T-cell (primary cell): ENCODE results near the gene FKTN. TPM values are rescaled to one million over a fixed set of nuclear protein-coding genes. Genes with fewer than 3 reads are reported as not detected.

ENCODE experiments used
- ATAC-seq, 4 experiments: fragments of 200-7000 bp in 3 of 4; fragments of 150-1000 bp in 1 of 4; cut with Tn5 transposase; replicated peaks in 1 of 4; 1 replicate in 3 of 4; 2 replicates in 1 of 4; pipeline ENCODE4 v1.10.0; 2021; ENCODE audit warnings: moderate library complexity in 3 of 4, mild to moderate bottlenecking in 2 of 4, moderate number of reproducible peaks in 1 of 4
- CTCF ChIA-PET, 2 donors: fragments of 300-600 bp; sonication (Branson Sonifier 250); formaldehyde crosslinking; loops; one replicate each; lab custom pipeline; 2022; ENCODE audit warnings: antibody characterized with exemption in 2 of 2; lab: Charles Lee
- POLR2A ChIA-PET, 2 donors: fragments of 300-600 bp; sonication (Branson Sonifier 250); formaldehyde crosslinking; loops; one replicate each; lab custom pipeline; 2022; ENCODE audit warnings: antibody characterized with exemption in 2 of 2; lab: Charles Lee
- DNase-seq, 35 experiments: peaks; one replicate each; pipeline versions ENCODE4 v3.0.0 to v3.0.0-alpha.2; 2013 to 2023
- H3K27ac ChIP-seq: one replicate; pipeline ENCODE4 v1.5.1; 2013; ENCODE audit warnings: low read length
- H3K27me3 ChIP-seq, 2 experiments: replicated peaks in 1 of 2; 1 replicate in 1 of 2; 2 replicates in 1 of 2; pipeline versions ENCODE4 v1.6.1 to v1.7.0; 2013; ENCODE audit warnings: low read length in 1 of 2, mixed read lengths in 1 of 2; ENCODE audit not compliant: control insufficient read depth in 2 of 2, insufficient read depth in 2 of 2; ENCODE audit errors: extremely low read depth in 1 of 2
- H3K36me3 ChIP-seq, 2 donors: 1 replicate in 1 of 2; 2 replicates in 1 of 2; pipeline versions ENCODE4 v1.6.1 to v1.7.0; 2013; ENCODE audit warnings: low read length in 1 of 2; ENCODE audit not compliant: control insufficient read depth in 2 of 2, insufficient read depth in 1 of 2; ENCODE audit errors: extremely low read depth in 1 of 2
- H3K4me1 ChIP-seq, 2 experiments: 1 replicate in 1 of 2; 2 replicates in 1 of 2; pipeline versions ENCODE4 v1.6.1 to v1.7.0; 2013; ENCODE audit warnings: low read length in 2 of 2, mixed read lengths in 1 of 2; ENCODE audit not compliant: insufficient read depth in 2 of 2, control insufficient read depth in 1 of 2; ENCODE audit errors: extremely low read depth in 1 of 2
- H3K4me3 ChIP-seq, 2 donors: 1 replicate in 1 of 2; 2 replicates in 1 of 2; pipeline versions ENCODE4 v1.5.1 to v1.7.0; 2013; ENCODE audit warnings: mild to moderate bottlenecking in 2 of 2, low read length in 1 of 2, moderate library complexity in 1 of 2; ENCODE audit not compliant: control insufficient read depth in 1 of 2; ENCODE audit errors: extremely low read depth in 1 of 2
- H3K9me3 ChIP-seq: 2 replicates; pipeline ENCODE4 v1.7.0; 2013
- H3K27ac Mint-ChIP-seq, 2 donors: one replicate each; pipeline ENCODE4 v1.8.0; 2020 to 2021; ENCODE audit warnings: mild to moderate bottlenecking in 2 of 2, mixed read lengths in 2 of 2
- H3K27me3 Mint-ChIP-seq, 2 donors: one replicate each; pipeline ENCODE4 v1.8.0; 2021 to 2022; ENCODE audit warnings: mixed read lengths in 2 of 2
- H3K36me3 Mint-ChIP-seq: one replicate; pipeline ENCODE4 v1.8.0; 2021; ENCODE audit warnings: mixed read lengths
- H3K4me1 Mint-ChIP-seq, 3 donors: one replicate each; pipeline ENCODE4 v1.8.0; 2020 to 2022; ENCODE audit warnings: mixed read lengths in 3 of 3, mild to moderate bottlenecking in 1 of 3
- H3K4me3 Mint-ChIP-seq, 3 donors: one replicate each; pipeline ENCODE4 v1.8.0; 2020 to 2022; ENCODE audit warnings: mild to moderate bottlenecking in 3 of 3, mixed read lengths in 3 of 3, moderate library complexity in 3 of 3
- H3K9me3 Mint-ChIP-seq, 3 donors: one replicate each; pipeline ENCODE4 v1.8.0; 2020 to 2022; ENCODE audit warnings: mixed read lengths in 3 of 3
- WGBS: methylation state at CpG from one replicate; pipeline ENCODE4 v1.1.5; 2013; ENCODE audit warnings: missing lambda C conversion rate; ENCODE audit not compliant: insufficient coverage; 5-methylcytosine and 5-hydroxymethylcytosine counted together
- total RNA-seq, 35 experiments: library from RNA in 6 of 35; stranded (reverse) in 6 of 35; fragments of 120-200 nt in 1 of 35; gene quantifications; one replicate each; pipeline versions ENCODE4 v1.2.1 to v1.2.4 and lab custom pipeline; 2013 to 2026

FKTN gene
- total RNA-seq, 5 donors from 2014 or later (not counting 1 experiment from before 2014, with no cell fraction given) = 7.4 to 12.5 (median 10.0) TPM

GRCh38 chr9:105639936-105640335 is 82.0 kb downstream of the FKTN start:
- ChIA-PET CTCF (no interaction called here), POLR2A (no interaction called here)
- H3K27ac Mint-ChIP-seq = no peak overlapping the region
- Histone ChIP-seq H3K9me3 (no peaks in the 10 kb centered on the region), H3K27me3 (no peaks in the 10 kb centered on the region), H3K4me1 (no peaks in the 10 kb centered on the region), H3K36me3 (peaks cover 0 to 9% of the 10 kb centered on the region in 2 donors), H3K4me3 (no peak overlapping the region), H3K27ac (no peak overlapping the region)
- ATAC-seq = no peak
- no peak overlapping the region for H3K4me3 Mint-ChIP-seq
- no peak for DNase-seq
- H3K9me3 Mint-ChIP-seq = no peaks in the 10 kb centered on the region
- H3K4me1 Mint-ChIP-seq = no peaks in the 10 kb centered on the region
- peaks cover 39% of the 10 kb centered on the region for H3K36me3 Mint-ChIP-seq
- H3K27me3 Mint-ChIP-seq = no peaks in the 10 kb centered on the region

GRCh38 chr9:105643795-105644194 is 85.9 kb downstream of the FKTN start:
- ATAC-seq (no peak), DNase-seq (no peak)
- Mint-ChIP-seq H3K27me3 (no peaks in the 10 kb centered on the region), H3K4me1 (no peaks in the 10 kb centered on the region), H3K36me3 (peaks cover 25% of the 10 kb centered on the region), H3K4me3 (no peak overlapping the region), H3K27ac (no peak overlapping the region), H3K9me3 (no peaks in the 10 kb centered on the region)
- Histone ChIP-seq H3K4me1 (no peaks in the 10 kb centered on the region), H3K4me3 (no peak overlapping the region), H3K36me3 (peaks cover 0 to 2% of the 10 kb centered on the region in 2 donors), H3K27me3 (no peaks in the 10 kb centered on the region), H3K27ac (no peak overlapping the region), H3K9me3 (no peaks in the 10 kb centered on the region)
- ChIA-PET POLR2A (no interaction called here), CTCF (no interaction called here)

- no peak overlapping the region for H3K4me3 Mint-ChIP-seq
- no peak overlapping the region for H3K27ac ChIP-seq
- H3K9me3 ChIP-seq = no peaks in the 10 kb centered on the region
- no peaks in the 10 kb centered on the region for H3K4me1 Mint-ChIP-seq
- ChIA-PET CTCF (no interaction called here), POLR2A (interaction anchor here in 1 of 2 donors (0.6 kb wide), 1 partner anchor 15 kb away, joined by 3 read pairs; the partner anchor contains the start of gene TAL2)
- 89% methylated on average over 1 of the region's 7 CpGs for WGBS
- H3K4me1 ChIP-seq = no peaks in the 10 kb centered on the region
- peaks cover 5% of the 10 kb centered on the region for H3K36me3 Mint-ChIP-seq
- H3K27me3 Mint-ChIP-seq = no peaks in the 10 kb centered on the region
- ATAC-seq (no peak), DNase-seq (no peak)
- no peak overlapping the region for H3K27ac Mint-ChIP-seq
- no peaks in the 10 kb centered on the region for H3K36me3 ChIP-seq
- peaks cover 0 to 2% of the 10 kb centered on the region in 2 experiments for H3K27me3 ChIP-seq
- no peak overlapping the region for H3K4me3 ChIP-seq
- no peaks in the 10 kb centered on the region for H3K9me3 Mint-ChIP-seq
Measured at GRCh38 chr9:105646879-105647594, 89.1 kb downstream of the FKTN start.

- no peak for ATAC-seq
- POLR2A ChIA-PET = interaction anchor here (0.6 kb wide), 2 partner anchors 356 to 1181 kb away, joined by 3 to 4 read pairs; no protein-coding TSS in a partner anchor
- Histone ChIP-seq H3K4me1 (no peaks in the 10 kb centered on the region), H3K27me3 (peaks cover 0 to 2% of the 10 kb centered on the region in 2 experiments), H3K27ac (no peak overlapping the region), H3K9me3 (no peaks in the 10 kb centered on the region), H3K4me3 (no peak overlapping the region), H3K36me3 (no peaks in the 10 kb centered on the region)
- peaks cover 3% of the 10 kb centered on the region for H3K36me3 Mint-ChIP-seq
- no peaks in the 10 kb centered on the region for H3K9me3 Mint-ChIP-seq
- no peak for DNase-seq
- H3K27me3 Mint-ChIP-seq = no peaks in the 10 kb centered on the region
- H3K27ac Mint-ChIP-seq = no peak overlapping the region
- 96% methylated on average over 8 of the region's 12 CpGs for WGBS
- H3K4me3 Mint-ChIP-seq = no peak overlapping the region
- CTCF ChIA-PET = no interaction called here
- no peaks in the 10 kb centered on the region for H3K4me1 Mint-ChIP-seq
Measured at GRCh38 chr9:105647595-105648349, 89.8 kb downstream of the FKTN start.

- Histone ChIP-seq H3K9me3 (no peaks in the 10 kb centered on the region), H3K27me3 (peaks cover 0 to 21% of the 10 kb centered on the region in 2 experiments), H3K27ac (no peak overlapping the region), H3K36me3 (no peaks in the 10 kb centered on the region), H3K4me3 (no peak overlapping the region), H3K4me1 (peaks cover 3 to 10% of the 10 kb centered on the region in 2 experiments)
- no peak overlapping the region for H3K4me3 Mint-ChIP-seq
- no peak for ATAC-seq
- peaks cover 11 to 17% of the 10 kb centered on the region in 2 donors for H3K27me3 Mint-ChIP-seq
- POLR2A ChIA-PET = no interaction called here
- H3K36me3 Mint-ChIP-seq = no peaks in the 10 kb centered on the region
- WGBS = no CpG with 5 or more reads among the region's 4 CpGs
- no peak overlapping the region for H3K27ac Mint-ChIP-seq
- DNase-seq = no peak
- CTCF ChIA-PET = no interaction called here
- H3K4me1 Mint-ChIP-seq = peaks cover 6 to 9% (median 7%) of the 10 kb centered on the region in 3 donors
- no peaks in the 10 kb centered on the region for H3K9me3 Mint-ChIP-seq
Measured at GRCh38 chr9:105651806-105652205, 93.9 kb downstream of the FKTN start.

GRCh38 chr9:105656131-105656921 is 98.4 kb downstream of the FKTN start:
- Mint-ChIP-seq H3K27ac (peak overlapping the region in 1 of 2 donors; percentile 47), H3K4me3 (peak overlapping the region; percentile 61 to 81 (median 64)), H3K9me3 (no peaks in the 10 kb centered on the region), H3K36me3 (no peaks in the 10 kb centered on the region), H3K4me1 (peaks cover 10 to 12% (median 10%) of the 10 kb centered on the region in 3 donors), H3K27me3 (peaks cover 31 to 42% of the 10 kb centered on the region in 2 donors)
- peaks cover 4 to 10% of the 10 kb centered on the region in 2 experiments for H3K4me1 ChIP-seq
- no peak overlapping the region for H3K27ac ChIP-seq
- ChIA-PET POLR2A (no interaction called here), CTCF (interaction anchor here (0.6 kb wide), 2 partner anchors 23 to 82 kb away, joined by 3 to 7 read pairs; no protein-coding TSS in a partner anchor)
- under 1% methylated on average over 67 of the region's 75 CpGs for WGBS
- no peaks in the 10 kb centered on the region for H3K9me3 ChIP-seq
- DNase-seq = peak in 5 of 35 experiments; percentile 0 to 13 (median 2)
- H3K4me3 ChIP-seq = peak overlapping the region; percentile 31 to 79
- ATAC-seq = peak; percentile 48 to 67 (median 56)
- H3K36me3 ChIP-seq = no peaks in the 10 kb centered on the region
- H3K27me3 ChIP-seq = peaks cover 0 to 35% of the 10 kb centered on the region in 2 experiments
